Lower leg skin (tissue), 4 donors: ENCODE data around the gene ETS1. TPM values are rescaled to one million over a fixed set of nuclear protein-coding genes. Genes with fewer than 3 reads are reported as not detected.

Experiments used
- DNase-seq, 2 donors: peaks; one replicate each; pipeline ENCODE4 v3.0.0-alpha.2; 2019; ENCODE audit warnings: low spot score in 2 of 2
- H3K4me3 ChIP-seq: fragments of 200-600 bp; sonication (generic); 2 replicates; pipeline ENCODE4 v1.5.1; 2017; ENCODE audit warnings: mild to moderate bottlenecking, low read depth; ENCODE audit not compliant: poor library complexity, severe bottlenecking
- POLR2A ChIP-seq, 2 donors: fragments of 450-650 bp; IDR thresholded peaks; one replicate each; pipeline ENCODE4 v1.6.1; 2016 to 2017; ENCODE audit warnings: antibody characterized with exemption in 2 of 2, mild to moderate bottlenecking in 1 of 2, moderate library complexity in 1 of 2
- WGBS, 2 donors: methylation state at CpG; one replicate each; pipeline ENCODE4 v1.1.5; 2018; 5-methylcytosine and 5-hydroxymethylcytosine counted together
- intact Hi-C: fragments of 100-400 bp; cut with DNase I; formaldehyde crosslinking; loops from one replicate; pipeline ENCODE4 v1.15.0; 2023; ENCODE audit warnings: low total_unique reads
- total RNA-seq, 4 donors: library from RNA; depleted of rRNA; stranded (reverse); fragments of >200 nt; gene quantifications; one replicate each; pipeline ENCODE4 v1.1.0, GENCODE V29; 2016
- TF ChIP-seq, protein P1 (sequence below), 3 donors: fragments of 450-650 bp; IDR thresholded peaks; one replicate each; pipeline ENCODE4 v1.5.1; 2016; ENCODE audit warnings: antibody characterized with exemption in 3 of 3, mild to moderate bottlenecking in 3 of 3, moderate library complexity in 2 of 3

Gene ETS1
- total RNA-seq, 4 donors from 2014 or later = 20.6 to 38.7 (median 21.8) TPM

DNA sequence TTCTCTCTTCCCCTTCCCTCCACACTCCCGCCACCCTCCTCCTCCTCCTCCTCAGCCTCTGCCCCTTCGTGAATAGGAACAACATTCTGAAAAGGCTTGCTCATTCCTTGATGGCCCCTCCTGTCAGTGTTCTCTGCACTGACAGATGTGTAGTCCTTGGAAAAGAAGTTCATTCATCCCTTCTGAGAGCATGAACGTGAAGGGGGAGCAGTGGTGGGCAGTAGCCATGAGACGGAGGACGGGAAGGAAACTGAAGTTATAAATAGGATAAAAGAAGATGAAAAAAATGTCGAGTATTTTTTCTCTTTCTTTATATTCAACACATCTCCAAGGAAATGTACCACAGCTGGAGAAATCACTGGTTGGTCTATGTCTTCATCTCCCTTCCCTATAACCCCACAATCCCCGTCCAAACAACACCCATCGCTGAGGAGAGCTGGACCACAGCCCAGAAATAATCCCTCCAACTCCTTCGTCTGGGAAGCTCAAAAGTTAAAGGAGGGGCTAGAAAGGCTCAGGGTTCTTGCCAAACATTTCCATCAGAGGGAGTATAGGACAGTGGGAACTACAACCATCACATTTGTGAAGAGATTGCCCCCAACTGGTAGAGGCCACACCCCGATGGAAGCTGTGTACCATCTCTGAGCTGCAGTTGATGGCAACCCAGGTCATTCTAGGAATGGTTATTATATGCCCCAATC, 33.5 kb downstream of the ETS1 start:
- WGBS, 2 donors = 36 to 44% methylated on average over 10 of the region's 10 CpGs
- TF ChIP-seq, protein P1, sequence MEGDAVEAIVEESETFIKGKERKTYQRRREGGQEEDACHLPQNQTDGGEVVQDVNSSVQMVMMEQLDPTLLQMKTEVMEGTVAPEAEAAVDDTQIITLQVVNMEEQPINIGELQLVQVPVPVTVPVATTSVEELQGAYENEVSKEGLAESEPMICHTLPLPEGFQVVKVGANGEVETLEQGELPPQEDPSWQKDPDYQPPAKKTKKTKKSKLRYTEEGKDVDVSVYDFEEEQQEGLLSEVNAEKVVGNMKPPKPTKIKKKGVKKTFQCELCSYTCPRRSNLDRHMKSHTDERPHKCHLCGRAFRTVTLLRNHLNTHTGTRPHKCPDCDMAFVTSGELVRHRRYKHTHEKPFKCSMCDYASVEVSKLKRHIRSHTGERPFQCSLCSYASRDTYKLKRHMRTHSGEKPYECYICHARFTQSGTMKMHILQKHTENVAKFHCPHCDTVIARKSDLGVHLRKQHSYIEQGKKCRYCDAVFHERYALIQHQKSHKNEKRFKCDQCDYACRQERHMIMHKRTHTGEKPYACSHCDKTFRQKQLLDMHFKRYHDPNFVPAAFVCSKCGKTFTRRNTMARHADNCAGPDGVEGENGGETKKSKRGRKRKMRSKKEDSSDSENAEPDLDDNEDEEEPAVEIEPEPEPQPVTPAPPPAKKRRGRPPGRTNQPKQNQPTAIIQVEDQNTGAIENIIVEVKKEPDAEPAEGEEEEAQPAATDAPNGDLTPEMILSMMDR (IDR thresholded peaks at IDR 0.05) = no peak
- TF ChIP-seq POLR2A (IDR thresholded peaks at IDR 0.05) = no peak
- DNase-seq = no peak
- intact Hi-C loops = no loop called here
- H3K4me3 ChIP-seq = no peak overlapping the region

DNA sequence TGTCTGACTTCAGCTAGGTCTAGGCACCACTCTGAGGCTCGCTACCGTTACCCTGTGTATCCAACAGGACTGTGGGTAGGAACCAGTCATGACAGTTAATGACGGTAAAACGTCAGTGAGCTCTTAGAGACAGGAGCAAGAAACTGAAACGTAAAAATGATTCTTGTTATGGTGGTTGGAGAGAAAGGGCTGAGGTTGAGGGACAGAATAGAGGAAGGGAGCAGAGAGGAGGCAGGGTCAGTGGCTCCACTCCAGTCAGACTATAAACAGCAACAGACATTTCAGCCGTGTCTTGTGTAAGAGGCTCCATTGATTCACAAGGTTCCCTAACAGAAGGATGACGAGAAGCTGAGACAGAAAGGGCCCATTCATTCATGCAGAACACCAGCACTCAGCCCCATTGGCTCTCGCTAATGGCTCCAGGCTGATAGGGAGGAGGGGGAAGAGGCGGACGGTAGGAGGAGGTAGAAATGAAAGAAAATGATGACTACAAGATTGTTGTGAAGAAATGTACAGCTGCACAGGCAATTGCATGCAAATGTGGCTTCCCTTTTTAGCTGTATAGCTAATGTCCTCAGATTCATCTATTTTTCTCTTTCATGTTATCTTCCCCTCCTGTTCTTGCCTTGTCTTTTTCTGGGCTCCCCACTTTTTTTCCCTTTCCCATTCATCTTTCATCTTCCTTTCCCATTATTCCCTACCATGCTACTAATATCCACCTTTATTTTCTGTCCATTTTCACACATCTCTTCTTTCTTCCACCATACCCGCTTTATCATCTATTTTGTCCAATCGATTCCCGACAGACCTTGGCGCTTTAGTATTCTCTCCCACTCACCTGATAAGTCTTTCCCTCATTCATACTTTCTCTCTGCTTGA, 34.3 kb downstream of the ETS1 start:
- DNase-seq = no peak
- TF ChIP-seq, protein P1 (IDR thresholded peaks at IDR 0.05) = no peak
- no peak for TF ChIP-seq POLR2A (IDR thresholded peaks at IDR 0.05)
- no peak overlapping the region for H3K4me3 ChIP-seq
- WGBS, 2 donors = 73 to 75% methylated on average over 14 of the region's 14 CpGs
- intact Hi-C loops = no loop called here

DNA sequence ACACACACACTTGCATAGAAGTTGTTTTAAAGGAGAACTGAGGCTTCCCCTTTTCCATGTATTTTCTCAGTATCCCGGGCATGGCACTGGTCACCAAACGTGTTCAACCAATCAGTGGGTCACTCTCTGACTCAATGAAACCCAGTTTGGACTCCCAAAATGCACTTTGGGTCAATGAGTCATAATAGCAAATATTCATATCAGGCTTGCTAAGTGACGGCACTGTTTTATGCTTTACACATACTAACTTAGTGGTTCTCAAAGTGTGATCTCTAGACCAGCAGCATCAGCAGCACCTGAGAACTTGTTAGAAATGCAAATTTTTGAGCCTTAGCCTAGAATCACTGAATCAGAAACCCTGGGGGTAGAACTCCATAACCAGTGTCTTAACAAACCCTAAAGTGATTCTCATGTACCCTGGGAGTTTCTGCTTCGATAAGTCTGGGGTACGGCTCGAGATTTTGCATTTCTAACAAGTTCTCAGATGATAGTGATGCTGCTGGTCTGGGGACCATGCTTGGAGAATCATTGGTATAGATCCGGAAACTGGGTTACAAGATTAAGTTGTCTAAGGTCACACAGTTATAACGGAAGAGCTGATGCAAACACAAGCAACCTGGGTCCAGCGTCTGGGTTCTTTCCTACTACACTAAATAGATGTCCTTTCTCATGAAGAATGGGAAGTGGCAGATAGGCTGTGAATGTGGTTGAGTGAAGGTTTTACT, 35.6 kb downstream of the ETS1 start:
- no peak for DNase-seq

DNA sequence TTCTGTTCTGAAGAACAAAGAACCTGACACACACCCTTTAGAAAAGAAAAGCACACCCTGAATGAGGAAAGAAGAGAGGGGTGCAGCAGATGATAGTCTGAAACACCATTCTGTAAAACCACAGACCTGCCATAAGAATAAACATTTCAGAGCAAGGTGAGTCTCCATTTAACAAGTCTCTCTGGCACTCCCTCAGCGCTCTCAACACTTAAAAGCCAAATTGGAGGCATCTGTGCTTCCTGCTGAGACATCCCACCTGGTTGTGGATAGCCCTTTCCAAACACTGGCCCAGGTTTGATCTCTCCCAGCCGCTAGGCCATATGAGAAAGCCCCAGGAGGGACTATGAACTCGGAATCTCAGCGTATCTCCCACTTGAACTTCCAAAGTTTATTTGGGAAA, 36.3 kb downstream of the ETS1 start:
- H3K4me3 ChIP-seq = no peak overlapping the region
- WGBS, 2 donors = 94 to 98% methylated on average over 4 of the region's 4 CpGs
- DNase-seq = no peak
- TF ChIP-seq POLR2A (IDR thresholded peaks at IDR 0.05) = no peak
- TF ChIP-seq, protein P1 (IDR thresholded peaks at IDR 0.05) = no peak
- intact Hi-C loops = no loop called here

More for the DNA sequence above, 35.6 kb downstream of the ETS1 start:
- TF ChIP-seq, protein P1 (IDR thresholded peaks at IDR 0.05) = no peak
- no peak for TF ChIP-seq POLR2A (IDR thresholded peaks at IDR 0.05)
- intact Hi-C loops = no loop called here
- H3K4me3 ChIP-seq = no peak overlapping the region
- 86 to 87% methylated on average over 9 of the region's 9 CpGs for WGBS, 2 donors

DNA sequence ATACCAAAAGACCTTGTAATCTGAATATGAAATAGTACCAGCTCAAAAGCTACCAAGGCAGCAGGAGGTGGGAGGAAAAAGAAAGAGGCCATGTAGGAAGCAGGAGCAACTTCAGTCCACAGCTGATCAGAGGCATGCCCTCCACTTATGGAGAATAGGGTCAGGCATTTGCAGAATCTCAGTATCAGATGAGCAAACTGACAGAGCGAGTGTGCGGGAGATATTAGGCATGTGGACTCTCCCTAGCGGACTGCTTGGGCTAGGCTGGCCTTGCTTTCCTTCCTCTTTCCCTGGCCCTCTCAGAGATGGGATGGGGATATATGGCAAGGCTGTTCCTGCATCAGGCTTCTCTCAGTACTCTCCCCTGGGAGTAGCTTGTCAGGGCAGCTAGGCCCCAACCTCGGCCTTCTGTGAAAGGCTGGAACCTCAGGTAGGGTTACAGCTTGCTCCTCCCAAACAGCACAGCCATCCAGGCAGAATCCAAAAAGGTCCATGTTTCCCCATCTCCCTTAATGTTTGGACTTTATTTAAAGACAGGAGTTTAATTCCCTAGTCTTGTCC, 37.0 kb downstream of the ETS1 start:
- intact Hi-C loops = no loop called here
- DNase-seq = no peak
- WGBS, 2 donors = 89% methylated on average over 4 of the region's 4 CpGs
- H3K4me3 ChIP-seq = no peak overlapping the region
- no peak for TF ChIP-seq POLR2A (IDR thresholded peaks at IDR 0.05)
- TF ChIP-seq, protein P1 (IDR thresholded peaks at IDR 0.05) = no peak
